ENCODE data around the gene SIDT2.

DNA sequence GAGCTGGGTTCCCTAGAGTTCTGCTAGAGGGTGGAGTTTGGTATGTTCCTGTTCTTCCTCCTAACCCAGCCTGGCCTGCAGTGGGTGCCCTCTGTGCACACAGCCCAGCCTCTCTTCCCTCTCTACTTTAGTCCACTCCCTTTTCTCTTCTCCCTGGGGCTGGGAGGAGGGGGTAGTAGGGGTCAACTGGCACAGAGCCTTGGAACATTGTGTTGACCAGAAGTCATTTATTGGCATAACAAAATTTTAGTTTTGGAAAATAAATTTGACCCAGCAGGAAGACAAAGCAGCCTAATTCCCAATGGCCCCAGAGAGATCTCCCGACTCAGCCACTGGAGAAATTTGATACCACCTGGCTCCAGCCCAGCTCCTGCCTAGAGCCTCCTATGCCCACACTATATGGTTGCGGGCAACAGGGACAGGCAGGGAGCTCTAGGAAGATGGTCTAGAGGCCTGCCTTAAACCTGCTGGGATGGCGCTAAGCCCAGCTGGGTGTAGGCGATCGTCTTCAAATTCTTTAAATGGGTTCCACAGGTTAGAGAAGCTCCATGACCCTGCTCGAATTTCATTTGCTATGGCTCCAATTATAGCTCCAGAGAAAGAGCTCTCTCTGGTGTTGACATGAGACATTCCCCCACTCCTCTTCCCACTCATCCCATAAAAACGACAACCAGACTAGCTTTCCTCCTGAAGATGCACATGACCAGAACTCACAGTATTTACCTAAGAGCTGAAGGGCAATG, 43.4 kb downstream of the SIDT2 start:
- TF ChIP-seq, protein P1, sequence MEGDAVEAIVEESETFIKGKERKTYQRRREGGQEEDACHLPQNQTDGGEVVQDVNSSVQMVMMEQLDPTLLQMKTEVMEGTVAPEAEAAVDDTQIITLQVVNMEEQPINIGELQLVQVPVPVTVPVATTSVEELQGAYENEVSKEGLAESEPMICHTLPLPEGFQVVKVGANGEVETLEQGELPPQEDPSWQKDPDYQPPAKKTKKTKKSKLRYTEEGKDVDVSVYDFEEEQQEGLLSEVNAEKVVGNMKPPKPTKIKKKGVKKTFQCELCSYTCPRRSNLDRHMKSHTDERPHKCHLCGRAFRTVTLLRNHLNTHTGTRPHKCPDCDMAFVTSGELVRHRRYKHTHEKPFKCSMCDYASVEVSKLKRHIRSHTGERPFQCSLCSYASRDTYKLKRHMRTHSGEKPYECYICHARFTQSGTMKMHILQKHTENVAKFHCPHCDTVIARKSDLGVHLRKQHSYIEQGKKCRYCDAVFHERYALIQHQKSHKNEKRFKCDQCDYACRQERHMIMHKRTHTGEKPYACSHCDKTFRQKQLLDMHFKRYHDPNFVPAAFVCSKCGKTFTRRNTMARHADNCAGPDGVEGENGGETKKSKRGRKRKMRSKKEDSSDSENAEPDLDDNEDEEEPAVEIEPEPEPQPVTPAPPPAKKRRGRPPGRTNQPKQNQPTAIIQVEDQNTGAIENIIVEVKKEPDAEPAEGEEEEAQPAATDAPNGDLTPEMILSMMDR (IDR thresholded peaks at IDR 0.05): no peak
- TF ChIP-seq POLR2A (IDR thresholded peaks at IDR 0.05): no peak

Data from testis (tissue), 2 donors.